HG03103 (cell line): ENCODE measurements around the gene SH3TC2.

Experiments
- ATAC-seq: cut with Tn5 transposase; IDR thresholded peaks from one replicate; pipeline ENCODE4 v1.9.1; 2021; ENCODE audit warnings: low read depth; ENCODE audit not compliant: unreplicated experiment

SH3TC2 gene

DNA sequence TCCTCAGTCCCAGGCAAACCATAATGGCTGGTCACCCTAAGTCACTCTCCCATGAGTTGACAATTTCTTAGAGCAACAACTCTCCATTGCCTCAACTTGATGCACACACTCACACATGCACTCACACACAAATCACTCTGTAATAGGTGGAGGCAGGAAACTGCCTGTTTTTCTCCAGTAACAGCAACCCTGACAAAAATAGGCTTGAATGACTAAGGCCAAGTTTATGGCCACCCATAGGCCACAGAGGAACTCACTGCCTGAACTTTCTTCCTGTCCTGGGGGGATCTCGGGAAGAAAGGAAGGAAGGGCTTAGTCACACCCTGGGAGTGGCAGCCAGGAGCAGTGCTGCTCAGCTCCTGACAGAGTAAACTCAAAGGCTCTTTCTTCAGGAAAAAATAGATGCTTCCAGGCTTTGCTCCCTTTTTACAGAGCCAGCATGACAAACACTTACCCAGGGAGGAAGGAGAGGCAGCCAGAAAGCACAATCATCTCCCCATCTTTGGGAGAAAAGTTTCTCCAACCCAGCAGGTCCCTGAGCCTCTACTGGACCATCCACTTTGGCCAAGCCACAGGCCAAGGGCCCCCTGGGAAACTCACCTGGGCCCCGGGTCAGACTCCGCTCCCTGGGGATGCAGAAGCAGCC lies 368 bp downstream of the SH3TC2 start:
- ATAC-seq = no peak

DNA sequence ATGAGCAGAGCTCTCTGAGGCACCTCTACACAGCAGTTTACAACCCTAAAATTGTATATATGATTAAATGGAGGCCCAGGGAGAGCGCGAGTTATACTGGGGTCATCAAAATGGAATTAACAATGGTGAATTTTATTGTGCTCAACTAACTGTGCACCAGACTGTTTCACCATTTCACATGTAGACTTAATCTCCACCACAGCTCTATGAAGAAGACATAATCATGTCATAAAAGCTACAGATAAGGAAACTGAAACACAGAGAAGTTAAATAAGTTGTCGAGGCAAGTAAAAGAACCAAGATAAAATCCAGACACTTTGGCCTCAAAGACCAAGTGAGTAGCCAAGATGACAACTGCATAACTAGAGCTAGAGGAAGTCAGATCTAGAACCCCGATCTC lies 1.5 kb downstream of the SH3TC2 start:
- no peak for ATAC-seq

DNA sequence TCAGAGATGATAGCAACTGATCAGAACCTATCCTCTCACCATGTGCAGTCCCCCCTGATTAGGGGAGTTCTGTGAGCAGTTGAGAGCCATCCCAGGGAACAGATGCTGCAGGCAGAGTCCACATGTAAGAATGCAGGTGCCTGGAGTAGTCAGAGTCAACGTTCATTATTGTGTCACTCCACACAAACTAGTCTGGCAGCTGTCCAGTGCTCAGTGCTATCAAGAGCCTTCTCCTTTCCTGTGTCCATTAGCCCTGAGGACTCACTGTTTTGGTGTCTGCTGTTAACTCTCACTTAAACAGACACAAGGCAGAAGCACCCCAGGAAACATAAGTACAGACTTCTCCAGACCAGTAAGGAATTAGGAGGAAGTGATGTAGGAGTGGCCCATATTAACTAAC lies 2.5 kb downstream of the SH3TC2 start:
- no peak for ATAC-seq

DNA sequence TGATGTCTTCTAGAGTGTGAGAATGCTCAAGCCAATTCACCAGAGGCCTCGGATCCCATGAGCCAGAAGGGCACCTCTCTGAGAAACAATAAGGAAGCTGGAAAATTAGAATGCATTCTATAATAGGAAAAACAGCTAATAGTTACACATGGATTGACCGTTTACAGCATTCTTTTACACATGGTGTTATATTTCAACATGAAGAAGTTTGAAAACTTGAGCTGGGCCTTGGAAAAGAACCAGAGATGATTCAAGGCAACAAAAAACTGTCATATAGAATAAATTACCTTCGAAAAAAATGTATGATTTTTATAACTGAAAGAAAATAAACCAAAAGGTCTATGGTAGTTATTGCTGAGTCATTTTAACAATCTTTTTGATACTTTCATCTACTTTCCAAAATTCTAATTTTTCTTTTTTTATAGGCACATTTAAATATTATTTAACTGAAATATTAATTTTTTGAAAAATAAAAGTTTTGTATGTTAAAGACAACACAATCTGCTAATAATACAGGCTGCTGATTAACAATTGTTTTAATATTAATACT lies 6.2 kb downstream of the SH3TC2 start:
- ATAC-seq = no peak

DNA sequence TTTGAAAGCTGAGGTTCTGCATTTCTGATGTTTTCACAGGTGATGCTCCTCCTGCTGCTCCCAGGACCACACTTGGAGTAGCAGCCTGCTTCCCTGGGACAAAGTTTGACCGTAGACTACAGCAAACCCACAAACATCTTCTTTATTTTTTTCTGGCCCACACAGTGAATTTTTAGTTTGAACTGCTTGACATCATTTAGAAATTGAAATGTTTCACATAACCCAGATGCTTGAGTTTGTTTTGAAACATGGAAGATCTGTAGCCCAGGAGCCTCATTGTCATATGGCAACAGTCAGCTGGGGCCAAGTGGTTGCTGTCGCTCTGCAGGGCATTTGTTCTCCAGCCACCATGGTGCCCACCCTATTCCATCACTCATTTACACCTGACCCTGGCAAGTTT lies 8.4 kb downstream of the SH3TC2 start:
- ATAC-seq = no peak

DNA sequence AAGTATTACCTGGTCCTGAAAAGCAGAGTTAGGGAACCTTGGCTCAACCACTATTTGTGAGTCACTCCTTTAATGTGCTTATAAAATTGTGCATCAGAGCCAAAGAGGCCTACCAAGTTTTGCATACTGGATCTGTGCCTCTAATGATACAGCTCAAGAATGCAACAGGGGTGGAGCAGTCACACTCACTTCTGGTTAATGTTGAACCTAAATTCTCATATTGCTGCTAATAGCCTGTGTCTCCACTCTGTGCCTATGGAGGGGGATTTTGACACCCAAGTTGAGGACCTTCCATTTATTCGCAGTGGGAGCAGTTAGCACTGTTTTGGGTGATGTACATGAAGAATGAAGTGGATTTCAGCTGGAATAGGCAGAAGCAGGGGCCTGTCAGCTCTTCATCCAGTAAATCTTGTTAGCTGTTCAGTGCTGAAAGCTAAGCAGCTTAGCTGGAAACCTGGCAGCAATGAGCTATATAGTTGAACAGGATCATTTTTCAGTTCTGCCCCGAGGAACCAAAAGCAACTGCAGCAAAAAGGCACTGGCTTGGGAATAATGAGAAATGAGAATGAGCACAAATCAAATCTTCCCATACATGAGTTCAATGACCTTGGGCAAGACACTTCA lies 9.7 kb downstream of the SH3TC2 start:
- no peak for ATAC-seq

DNA sequence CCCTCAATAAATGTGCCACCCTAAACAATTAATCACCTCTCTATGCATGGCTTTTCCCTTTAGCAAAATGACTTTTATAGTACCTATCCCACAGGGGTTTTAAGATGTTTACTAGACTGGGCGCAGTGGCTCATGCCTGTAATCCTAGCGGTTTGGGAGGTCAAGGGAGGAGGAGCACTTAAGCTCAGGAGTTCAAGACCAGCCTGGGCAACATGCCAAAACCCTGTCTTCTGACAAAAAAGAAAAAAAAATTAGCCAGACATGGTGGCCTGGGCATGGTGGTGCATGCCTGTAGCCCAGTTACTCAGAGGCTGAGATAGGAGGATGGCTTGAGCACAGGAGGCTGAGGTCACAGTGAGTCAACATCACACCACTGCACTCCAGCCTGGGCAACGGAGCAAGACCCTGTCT lies 13.5 kb downstream of the SH3TC2 start:
- no peak for ATAC-seq

DNA sequence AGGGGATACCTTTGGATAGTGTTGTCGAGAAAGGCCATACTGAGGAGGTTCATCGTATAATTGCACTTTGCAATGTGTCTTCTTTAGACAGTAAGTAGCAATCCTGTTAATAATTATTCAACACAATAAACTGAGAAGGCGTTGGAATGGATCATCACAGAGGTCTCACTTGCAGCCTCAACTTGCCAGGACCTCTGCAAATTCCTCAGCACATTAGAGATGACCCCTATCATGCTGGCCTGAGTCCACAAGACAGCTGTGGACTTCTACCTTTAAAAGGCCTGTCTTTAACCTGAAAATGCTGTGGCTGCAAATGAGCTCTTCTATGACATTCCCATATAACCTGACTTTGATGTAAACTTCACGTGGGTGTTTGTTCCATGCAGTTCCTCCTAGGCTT lies 14.1 kb downstream of the SH3TC2 start:
- no peak for ATAC-seq

DNA sequence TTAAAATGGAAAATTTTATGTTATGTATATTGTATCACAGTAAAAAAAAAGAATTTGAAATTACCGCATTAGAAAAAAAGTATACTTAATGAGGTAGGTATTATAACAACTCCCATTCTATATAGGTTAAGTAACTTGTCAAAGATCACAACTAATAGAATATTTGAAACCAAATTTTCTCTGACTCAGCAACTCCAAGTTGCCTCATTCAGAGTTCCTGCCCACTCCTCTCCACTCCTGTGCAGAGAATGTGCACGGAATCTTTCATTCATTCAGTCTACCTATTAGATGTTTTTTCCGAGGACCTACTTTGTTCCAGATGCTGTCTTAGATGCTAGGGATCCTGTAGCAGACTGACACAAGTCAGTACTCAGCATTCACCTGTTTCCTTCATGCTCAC lies 15.4 kb downstream of the SH3TC2 start:
- ATAC-seq = no peak

DNA sequence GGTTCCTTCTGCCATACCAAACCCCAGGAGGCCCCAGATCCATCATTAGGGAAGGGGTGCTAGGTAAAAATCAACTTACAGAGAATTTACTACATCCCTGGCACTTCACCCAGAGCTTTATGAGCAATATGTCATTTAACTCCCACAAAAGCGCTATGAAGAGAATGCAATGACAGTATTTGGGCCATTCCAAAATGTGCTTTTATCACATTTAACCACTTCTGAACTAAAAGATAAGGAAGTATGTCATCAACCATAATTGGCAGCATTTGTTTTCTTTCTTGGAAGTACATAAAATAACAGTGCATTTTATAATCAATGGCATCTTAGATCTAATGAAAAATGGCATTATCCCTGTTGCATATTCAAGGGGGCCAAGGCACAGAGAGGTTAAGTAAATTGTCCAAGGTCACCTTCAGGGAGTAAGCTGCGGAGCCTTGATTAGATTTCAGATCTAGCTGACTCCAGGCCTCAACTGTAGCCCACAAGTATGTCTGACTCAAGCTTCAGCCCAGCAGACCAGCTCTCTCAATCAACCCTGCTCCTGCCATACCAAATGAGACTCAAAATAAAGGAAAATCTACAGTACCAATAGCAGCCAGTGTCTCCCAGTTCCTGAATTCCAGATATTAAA lies 16.5 kb downstream of the SH3TC2 start:
- no peak for ATAC-seq

DNA sequence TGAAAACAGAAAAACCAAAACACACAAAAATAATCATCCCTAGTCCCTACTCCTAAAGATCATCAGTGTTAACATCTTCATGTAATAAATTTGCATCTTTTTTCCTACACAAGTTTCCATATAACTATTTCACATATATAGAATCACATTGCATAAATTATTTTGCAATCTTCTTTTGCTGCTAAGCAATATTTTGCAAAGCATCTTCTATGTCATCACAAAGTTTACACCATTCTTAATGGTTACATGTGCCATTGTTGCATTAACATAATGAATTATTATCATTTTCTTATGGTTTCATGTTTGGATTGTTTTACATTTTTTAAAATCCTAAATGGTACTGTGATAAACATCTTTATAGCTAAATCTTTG lies 17.8 kb downstream of the SH3TC2 start:
- ATAC-seq = no peak

DNA sequence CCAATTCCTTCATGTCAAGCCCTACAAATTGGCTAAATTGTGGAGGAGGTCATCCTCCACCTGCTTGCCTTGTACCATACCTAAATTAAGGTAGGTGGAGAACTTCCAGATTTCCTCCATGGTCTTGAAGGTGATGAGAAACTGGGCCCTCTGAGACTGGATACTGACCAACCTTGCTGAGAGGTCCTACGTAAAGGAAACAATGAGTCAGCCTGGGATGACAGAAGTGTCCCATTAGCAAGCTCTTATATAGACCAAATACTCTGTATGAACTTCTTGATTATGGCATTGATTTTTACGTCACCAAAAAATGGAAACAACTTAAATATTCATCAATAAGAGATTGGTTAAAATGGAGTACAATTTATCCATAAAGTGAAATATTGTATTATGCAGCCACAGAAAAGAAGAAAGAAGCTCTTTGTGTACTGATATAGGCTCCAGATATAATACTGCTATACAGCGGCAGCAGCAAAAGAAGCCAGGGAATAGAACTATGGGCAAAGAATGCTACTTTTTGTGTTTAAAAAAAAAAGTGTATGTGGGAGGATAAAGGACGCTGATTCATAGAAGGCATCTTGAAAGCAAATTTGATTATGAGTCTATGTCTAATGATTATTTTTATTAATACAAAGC lies 18.3 kb downstream of the SH3TC2 start:
- ATAC-seq = no peak

DNA sequence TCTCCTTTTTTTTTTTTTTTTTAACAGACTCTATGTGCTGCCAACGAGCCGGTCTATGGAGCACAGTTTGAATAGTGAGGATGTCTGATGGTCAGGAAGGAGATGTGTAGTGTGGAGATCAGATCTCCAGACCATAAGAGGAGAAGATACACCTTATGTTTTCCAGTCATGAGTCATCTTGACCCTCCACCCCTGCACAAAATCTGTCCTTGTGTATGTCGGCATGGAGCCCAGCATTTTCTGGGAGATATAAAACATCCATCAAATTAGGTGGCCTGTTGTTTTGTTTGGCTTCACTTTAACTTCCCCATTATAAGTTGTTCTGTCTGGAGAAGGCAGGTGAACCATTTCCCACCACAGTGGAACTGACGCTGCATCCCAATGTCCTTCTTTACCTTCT lies 19.2 kb downstream of the SH3TC2 start:
- no peak for ATAC-seq

DNA sequence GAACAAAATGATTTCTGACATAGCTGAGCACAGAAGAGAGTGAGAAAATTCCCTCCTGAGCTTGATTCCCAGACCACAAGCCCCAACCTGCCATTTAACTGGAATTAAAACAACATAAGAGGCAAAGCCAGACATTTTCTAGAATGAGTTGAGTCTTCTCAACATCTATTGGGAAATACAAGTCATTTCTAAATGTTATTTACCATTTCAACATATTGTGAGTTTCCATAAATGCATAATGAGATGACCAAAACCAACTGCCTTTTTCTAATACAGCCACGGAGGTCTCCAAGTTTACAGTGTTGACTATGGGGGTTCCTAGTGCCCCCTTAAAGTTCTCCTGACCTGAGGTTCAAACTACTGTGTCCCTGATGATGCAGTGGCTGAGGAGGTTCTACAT lies 20.0 kb downstream of the SH3TC2 start:
- no peak for ATAC-seq

DNA sequence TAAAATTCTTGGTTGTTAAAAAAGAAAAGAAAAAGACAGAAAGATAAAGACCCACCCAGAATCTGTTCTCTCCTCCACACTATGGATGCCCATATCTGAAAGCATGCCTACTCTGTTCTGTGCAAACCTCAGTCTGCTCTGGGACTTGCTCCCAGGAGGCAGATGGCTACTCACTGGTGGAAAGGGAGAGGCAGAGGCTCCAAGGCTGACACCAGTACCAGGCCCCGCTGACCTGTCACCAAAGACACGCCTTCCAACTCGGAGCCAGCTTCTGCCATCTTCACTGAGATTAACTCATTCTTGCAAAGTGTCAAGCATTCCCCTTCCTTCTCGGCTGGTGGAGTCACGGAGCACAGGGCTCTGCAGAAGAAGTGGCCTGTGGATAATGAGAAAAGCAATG lies 21.6 kb downstream of the SH3TC2 start:
- no peak for ATAC-seq

DNA sequence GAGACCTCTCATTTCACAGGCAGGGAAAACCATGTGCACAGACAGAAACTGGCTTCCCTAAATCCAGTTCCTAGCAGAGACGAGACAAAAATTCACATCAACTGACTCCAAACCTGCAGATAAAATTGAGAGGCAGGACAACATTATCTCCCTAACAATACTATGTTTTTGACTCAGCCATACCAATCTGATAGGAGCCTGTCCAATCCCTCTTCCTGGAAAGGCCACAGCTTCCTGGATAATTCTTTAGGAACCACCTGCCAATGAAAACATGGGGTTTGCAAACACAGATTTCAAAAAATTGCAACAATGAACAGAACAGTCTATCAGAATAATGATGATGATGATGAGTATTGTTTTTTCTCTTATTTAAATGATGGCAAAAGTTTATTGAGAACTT lies 22.4 kb downstream of the SH3TC2 start:
- ATAC-seq = no peak

DNA sequence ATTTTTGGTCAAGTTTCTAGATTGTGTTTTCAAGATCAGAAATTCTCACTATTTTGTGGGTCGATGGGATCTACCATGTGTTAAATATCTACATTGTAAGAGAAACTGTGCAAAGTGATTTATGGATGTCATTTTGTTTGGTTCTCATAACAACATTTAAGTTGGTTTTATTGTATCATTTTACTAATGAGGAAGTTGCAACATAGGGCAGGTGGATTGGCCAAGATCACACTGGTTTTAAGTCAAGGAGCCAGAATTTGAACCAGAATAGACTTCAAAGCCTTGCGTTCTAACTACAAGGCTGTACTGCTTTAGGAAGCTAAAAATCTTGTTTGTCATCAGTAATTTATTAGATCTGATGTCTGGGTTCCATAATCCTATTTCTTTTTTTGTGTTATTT lies 23.4 kb downstream of the SH3TC2 start:
- no peak for ATAC-seq

DNA sequence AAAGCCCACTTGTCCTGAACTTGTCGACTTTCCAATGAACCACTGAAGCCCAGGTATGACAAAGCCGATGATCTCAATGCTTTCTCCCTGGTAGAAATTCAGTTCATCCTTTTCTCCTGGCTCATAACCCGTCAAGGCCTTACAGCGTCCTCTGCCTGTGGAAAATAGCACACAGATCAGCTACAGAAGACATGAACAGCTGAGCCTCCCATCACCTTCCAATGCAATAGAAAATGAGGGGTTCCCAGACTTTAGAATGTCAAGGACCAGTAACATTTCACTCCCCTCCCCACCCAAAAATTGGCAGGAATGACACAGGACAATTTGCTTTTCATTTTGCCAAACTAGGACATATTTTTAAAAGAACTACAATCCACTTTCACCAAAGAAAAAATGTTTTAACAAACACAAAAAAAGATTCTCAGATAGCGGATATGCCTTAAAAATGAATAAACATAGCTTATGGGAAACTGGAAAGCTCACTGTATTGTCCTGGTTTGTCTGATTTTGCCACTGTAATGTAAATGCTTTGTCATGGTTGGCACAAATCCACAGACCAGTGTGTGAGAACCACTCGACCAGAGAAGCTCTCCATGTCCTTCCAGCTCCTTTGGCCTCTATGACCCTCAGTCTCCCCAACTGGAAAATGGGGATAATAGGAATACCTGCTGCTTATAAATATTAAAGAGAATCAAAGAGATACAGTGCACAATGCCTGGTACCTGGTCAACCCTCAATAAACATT lies 24.4 kb downstream of the SH3TC2 start:
- ATAC-seq = no peak

DNA sequence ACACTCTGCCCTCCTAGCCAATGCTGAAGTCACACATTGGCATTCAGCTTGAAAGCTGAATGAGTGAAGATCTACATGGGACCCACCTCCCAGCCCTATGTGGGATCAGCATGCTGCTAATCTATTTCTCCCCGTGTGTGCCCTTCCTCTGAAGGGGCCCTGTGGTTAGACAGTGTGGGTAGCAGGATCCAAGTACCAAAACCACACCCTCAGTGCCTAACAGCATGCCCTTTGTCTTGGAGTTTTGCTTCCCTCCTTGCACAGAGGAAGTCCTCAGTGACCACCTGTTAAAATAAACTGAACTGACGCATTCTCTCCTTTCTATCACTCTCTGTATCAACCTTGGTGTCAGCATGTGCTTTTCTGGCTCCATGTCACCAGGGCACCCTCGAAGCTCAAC lies 25.0 kb downstream of the SH3TC2 start:
- no peak for ATAC-seq

DNA sequence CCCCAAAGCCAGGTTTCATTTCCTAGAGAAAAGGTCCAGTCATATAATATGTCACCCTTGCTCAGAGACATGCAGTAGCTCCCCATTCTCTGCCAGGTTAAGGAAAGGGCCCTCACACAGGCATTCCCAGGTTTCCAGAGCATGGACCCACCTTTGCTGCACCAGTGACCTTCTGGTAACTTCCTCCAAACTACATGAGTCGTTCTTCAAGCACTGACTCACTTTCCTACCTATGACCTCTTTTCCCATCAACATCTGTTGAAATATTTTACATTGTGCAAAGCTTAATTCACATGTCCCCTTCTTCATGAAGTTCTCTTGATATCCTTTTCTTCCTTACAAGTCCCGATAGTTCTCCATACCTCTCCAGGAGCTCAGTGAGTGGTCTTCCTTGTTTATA lies 25.9 kb downstream of the SH3TC2 start:
- no peak for ATAC-seq

DNA sequence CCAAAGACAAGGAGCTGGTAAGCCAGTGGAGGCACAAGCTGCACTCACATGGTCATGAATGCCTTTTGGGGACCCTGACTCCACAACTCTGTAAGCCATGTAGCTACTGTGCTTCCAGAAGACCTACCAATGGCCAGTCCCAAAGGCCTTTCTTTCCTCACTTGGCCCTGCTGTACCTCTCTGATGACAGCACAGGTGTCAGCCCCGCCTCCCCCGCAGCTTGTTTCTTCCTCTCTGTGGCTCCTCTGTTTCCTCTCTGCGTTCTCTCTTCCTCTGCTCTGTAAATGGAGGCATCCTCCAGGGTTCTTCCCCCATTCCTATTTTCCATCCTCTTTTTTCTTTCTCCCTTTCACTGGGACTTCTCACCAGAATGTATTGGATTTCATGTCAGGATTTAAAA lies 26.7 kb downstream of the SH3TC2 start:
- no peak for ATAC-seq
